Lower leg skin (tissue), 3 donors: ENCODE data around the gene GFOD2.

ENCODE experiments used
- CTCF ChIP-seq, 3 donors: fragments of 450-650 bp; IDR thresholded peaks; one replicate each; pipeline ENCODE4 v1.5.1; 2016; ENCODE audit warnings: antibody characterized with exemption in 3 of 3, mild to moderate bottlenecking in 3 of 3, moderate library complexity in 2 of 3
- POLR2A ChIP-seq, 2 donors: fragments of 450-650 bp; IDR thresholded peaks; one replicate each; pipeline ENCODE4 v1.6.1; 2016 to 2017; ENCODE audit warnings: antibody characterized with exemption in 2 of 2, mild to moderate bottlenecking in 1 of 2, moderate library complexity in 1 of 2

- TF ChIP-seq POLR2A (IDR thresholded peaks at IDR 0.05) = no peak
- TF ChIP-seq CTCF (IDR thresholded peaks at IDR 0.05) = no peak
These were observed 60.1 kb downstream of the GFOD2 start for GRCh38 chr16:67658849-67659674.
